ENCODE results near the gene GALK1. TPM values are rescaled to one million over a fixed set of nuclear protein-coding genes. Genes with fewer than 3 reads are reported as not detected.
A peak's percentile ranks its signal among the peaks of the same experiment; 100 is the strongest.

Gene GALK1
- total and polyA plus RNA-seq, 2 of the 13 experiments (the other 11 are each of a cell fraction or from before 2014, with no cell fraction given): 59.9 to 93.6 TPM

GRCh38 chr17:75754378-75755204 lies 10.4 kb downstream of the GALK1 start (continued):
- TF ChIP-seq ZNF512B (CRISPR knock-in tag; IDR thresholded peaks at IDR 0.05; ENCODE audit: borderline replicate concordance) (peak; percentile 75; the same call in 1 of the 2 replicates), RBAK (CRISPR knock-in tag; IDR thresholded peaks at IDR 0.05) (0 out of 2 replicates have a peak, but pooled peaks have one; percentile 43), ZNF549 (CRISPR knock-in tag; IDR thresholded peaks at IDR 0.05) (no peak), CCDC6 (CRISPR knock-in tag; IDR thresholded peaks at IDR 0.05) (0 out of 2 replicates have a peak, but pooled peaks have one; percentile 7), ELF3 (CRISPR knock-in tag; IDR thresholded peaks at IDR 0.05) (peak; percentile 47), HDAC6 (IDR thresholded peaks at IDR 0.05; ENCODE audit: low read depth, low read length) (no peak), SMARCC2 (IDR thresholded peaks at IDR 0.05) (no peak), ZNF496 (CRISPR knock-in tag; IDR thresholded peaks at IDR 0.05; ENCODE audit: insufficient replicate concordance) (no peak), MXD4 (CRISPR knock-in tag; IDR thresholded peaks at IDR 0.05) (0 out of 2 replicates have a peak, but pooled peaks have one; percentile 29), CBFB (CRISPR knock-in tag; IDR thresholded peaks at IDR 0.05) (no peak), THRA (CRISPR knock-in tag; IDR thresholded peaks at IDR 0.05; ENCODE audit: borderline replicate concordance) (peak; percentile 82; the same call in 1 of the 2 replicates), ZBTB46 (CRISPR knock-in tag; IDR thresholded peaks at IDR 0.05; ENCODE audit: borderline replicate concordance) (no peak), PREB (CRISPR knock-in tag; IDR thresholded peaks at IDR 0.05) (no peak), ZNF775 (CRISPR knock-in tag; IDR thresholded peaks at IDR 0.05; ENCODE audit: borderline replicate concordance) (no peak), ZC3H13 (CRISPR knock-in tag; IDR thresholded peaks at IDR 0.05) (peak; percentile 87), PBX3 (CRISPR knock-in tag; IDR thresholded peaks at IDR 0.05; ENCODE audit: borderline replicate concordance) (no peak), PAX8 (CRISPR knock-in tag; IDR thresholded peaks at IDR 0.05; ENCODE audit: borderline replicate concordance) (no peak; the same call in 1 of the 2 replicates), IRX3 (CRISPR knock-in tag; IDR thresholded peaks at IDR 0.05; ENCODE audit: borderline replicate concordance, low read depth) (peak; percentile 94; the same call in 1 of the 2 replicates), PAF1 (CRISPR knock-in tag; IDR thresholded peaks at IDR 0.05) (no peak), POLR2G (IDR thresholded peaks at IDR 0.05; ENCODE audit: low read depth, low read length) (peak; percentile 73)

Data from HepG2 (cell line).